Lower leg skin (tissue), 4 donors: ENCODE results near the gene AP1G1. TPM values are rescaled to one million over a fixed set of nuclear protein-coding genes. Genes with fewer than 3 reads are reported as not detected.

Experiments
- DNase-seq, 2 donors: peaks; one replicate each; pipeline ENCODE4 v3.0.0-alpha.2; 2019; ENCODE audit warnings: low spot score in 2 of 2
- H3K4me3 ChIP-seq: fragments of 200-600 bp; sonication (generic); 2 replicates; pipeline ENCODE4 v1.5.1; 2017; ENCODE audit warnings: mild to moderate bottlenecking, low read depth; ENCODE audit not compliant: poor library complexity, severe bottlenecking
- CTCF ChIP-seq, 3 donors: fragments of 450-650 bp; IDR thresholded peaks; one replicate each; pipeline ENCODE4 v1.5.1; 2016; ENCODE audit warnings: antibody characterized with exemption in 3 of 3, mild to moderate bottlenecking in 3 of 3, moderate library complexity in 2 of 3
- POLR2A ChIP-seq, 2 donors: fragments of 450-650 bp; IDR thresholded peaks; one replicate each; pipeline ENCODE4 v1.6.1; 2016 to 2017; ENCODE audit warnings: antibody characterized with exemption in 2 of 2, mild to moderate bottlenecking in 1 of 2, moderate library complexity in 1 of 2
- WGBS, 2 donors: methylation state at CpG; one replicate each; pipeline ENCODE4 v1.1.5; 2018; 5-methylcytosine and 5-hydroxymethylcytosine counted together
- intact Hi-C: fragments of 100-400 bp; cut with DNase I; formaldehyde crosslinking; loops from one replicate; pipeline ENCODE4 v1.15.0; 2023; ENCODE audit warnings: low total_unique reads
- total RNA-seq, 4 donors: library from RNA; depleted of rRNA; stranded (reverse); fragments of >200 nt; gene quantifications; one replicate each; pipeline ENCODE4 v1.1.0, GENCODE V29; 2016

AP1G1 gene
- total RNA-seq, 4 donors from 2014 or later = 59.6 to 90.6 (median 75.9) TPM

DNA sequence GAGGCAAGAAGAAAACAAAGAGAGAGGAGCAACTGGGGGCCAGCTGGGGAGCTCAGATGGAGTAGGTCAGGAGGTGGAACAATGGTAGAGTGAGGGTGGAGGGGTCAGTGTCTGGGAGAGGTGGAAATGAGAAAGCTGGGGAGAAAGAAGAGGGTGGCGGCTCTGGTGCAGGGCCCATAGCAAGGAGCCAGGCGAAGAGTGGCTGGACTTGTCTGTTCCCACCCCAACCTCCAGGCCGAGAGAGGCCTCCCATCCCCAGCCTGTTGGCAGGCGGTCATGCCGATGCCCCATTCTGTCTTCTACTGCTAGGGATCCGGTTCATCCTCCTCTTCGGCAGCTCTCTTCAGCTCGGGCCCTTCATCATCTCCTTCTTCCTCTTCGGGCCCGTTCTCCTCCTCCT lies 31.3 kb downstream of the AP1G1 start:
- WGBS, 2 donors = 96% methylated on average over 10 of the region's 10 CpGs
- H3K4me3 ChIP-seq = no peak overlapping the region
- intact Hi-C loops = no loop called here
- no peak for DNase-seq
- TF ChIP-seq CTCF (IDR thresholded peaks at IDR 0.05) = no peak
- no peak for TF ChIP-seq POLR2A (IDR thresholded peaks at IDR 0.05)

DNA sequence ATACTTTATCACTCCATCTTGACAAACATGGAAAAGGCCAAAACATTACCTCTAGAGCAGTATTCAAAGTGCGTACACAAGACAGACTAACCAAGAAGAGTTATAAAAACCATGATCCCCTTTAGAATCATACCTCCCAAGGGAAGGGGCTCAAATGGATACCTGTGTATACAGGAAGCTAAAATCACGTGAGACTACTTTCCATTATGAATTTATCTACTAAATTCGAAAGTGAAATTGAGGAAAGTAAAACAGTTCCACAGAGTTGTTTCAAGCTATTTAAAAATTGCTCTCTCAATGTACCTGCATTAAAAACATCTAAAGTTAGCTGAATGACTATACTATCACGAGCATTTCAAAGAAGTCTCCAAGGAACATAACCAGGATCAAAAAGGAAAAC lies 32.7 kb downstream of the AP1G1 start:
- no peak for DNase-seq
- no peak overlapping the region for H3K4me3 ChIP-seq
- intact Hi-C loops = no loop called here
- WGBS, 2 donors = 90 to 91% methylated on average over 4 of the region's 4 CpGs
- TF ChIP-seq POLR2A (IDR thresholded peaks at IDR 0.05) (no peak), CTCF (IDR thresholded peaks at IDR 0.05) (no peak)

DNA sequence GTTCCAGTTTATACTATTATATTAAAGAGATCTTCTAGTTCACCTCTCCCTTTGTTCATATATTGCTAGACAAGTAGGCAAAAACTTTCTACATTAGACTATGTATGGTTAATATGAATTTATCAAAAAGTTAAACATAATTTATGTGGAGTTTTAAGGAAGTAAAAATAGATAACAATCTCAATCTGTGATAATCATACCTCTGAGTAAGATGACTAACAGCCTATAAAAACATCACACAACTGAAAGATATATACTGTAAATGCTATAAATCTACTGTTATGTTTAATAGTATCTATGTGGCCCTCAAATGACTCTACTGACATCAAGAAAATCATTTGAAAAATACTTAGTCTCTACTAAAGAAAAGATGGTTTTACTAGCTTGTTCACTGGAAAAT lies 37.1 kb downstream of the AP1G1 start:
- no peak overlapping the region for H3K4me3 ChIP-seq
- intact Hi-C loops = no loop called here
- DNase-seq = no peak
- no peak for TF ChIP-seq CTCF (IDR thresholded peaks at IDR 0.05)

GRCh38 chr16:71769222-71769621 lies 39.4 kb downstream of the AP1G1 start:
- intact Hi-C loops = no loop called here
- H3K4me3 ChIP-seq = no peak overlapping the region
- no peak for DNase-seq
- 95 to 100% methylated on average over 1 of the region's 1 CpG for WGBS, 2 donors
- TF ChIP-seq CTCF (IDR thresholded peaks at IDR 0.05) = no peak
- TF ChIP-seq POLR2A (IDR thresholded peaks at IDR 0.05) = no peak

- intact Hi-C loops = no loop called here
- WGBS, 2 donors = 85 to 95% methylated on average over 3 of the region's 3 CpGs
- no peak for DNase-seq
Measured at GRCh38 chr16:71767060-71767900, 41.4 kb downstream of the AP1G1 start.

More at GRCh38 chr16:71767060-71767900, 41.4 kb downstream of the AP1G1 start:
- TF ChIP-seq CTCF (IDR thresholded peaks at IDR 0.05) (no peak), POLR2A (IDR thresholded peaks at IDR 0.05) (no peak)
- H3K4me3 ChIP-seq = no peak overlapping the region
